GM21360 (cell line): ENCODE measurements around the gene ARG1.

Experiments
- ATAC-seq: cut with Tn5 transposase; IDR thresholded peaks from one replicate; pipeline ENCODE4 v1.9.1; 2021; ENCODE audit warnings: mild to moderate bottlenecking, moderate library complexity; ENCODE audit not compliant: unreplicated experiment

ARG1 gene

GRCh38 chr6:131581523-131581922 is 8.5 kb downstream of the ARG1 start:
- ATAC-seq: no peak

- no peak for ATAC-seq
Measured at GRCh38 chr6:131586543-131586942, 13.5 kb downstream of the ARG1 start.

DNA sequence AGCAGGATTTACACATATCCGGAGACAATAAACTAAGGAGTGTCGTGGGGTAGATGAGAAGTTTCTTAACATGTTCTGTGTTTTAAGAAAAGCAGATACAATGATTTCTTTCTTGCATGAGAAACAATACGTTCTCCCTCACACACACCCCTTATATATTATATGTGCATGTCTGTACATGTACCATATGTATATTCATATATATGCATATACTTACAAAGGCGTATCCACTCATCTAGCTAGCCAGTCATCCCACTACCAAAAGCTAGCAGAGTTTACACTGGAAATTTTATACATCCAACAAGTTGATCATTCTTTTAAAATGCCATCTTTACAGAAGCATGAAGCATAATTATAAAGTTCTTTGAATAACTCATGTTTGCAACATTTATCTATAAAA is 14.9 kb downstream of the ARG1 start:
- ATAC-seq: no peak

DNA sequence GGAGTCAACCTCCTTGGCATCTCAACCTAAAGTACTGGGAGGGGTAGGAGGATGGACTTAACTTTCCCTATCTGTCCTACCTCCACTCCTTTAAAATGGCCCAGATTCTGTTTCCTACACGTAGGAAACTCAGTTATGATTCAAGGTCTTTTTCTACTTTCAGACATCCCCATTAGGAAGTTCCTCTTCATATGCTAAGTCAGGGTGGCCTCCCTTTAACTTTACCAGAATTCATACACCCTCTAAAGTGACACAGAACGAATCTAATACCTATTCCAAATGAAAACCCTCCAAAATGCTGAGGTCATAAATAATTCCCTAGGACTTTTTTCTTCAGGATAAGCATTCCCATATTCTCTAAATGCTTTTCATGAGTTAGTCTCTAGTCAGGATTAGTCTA is 15.6 kb downstream of the ARG1 start:
- no peak for ATAC-seq

DNA sequence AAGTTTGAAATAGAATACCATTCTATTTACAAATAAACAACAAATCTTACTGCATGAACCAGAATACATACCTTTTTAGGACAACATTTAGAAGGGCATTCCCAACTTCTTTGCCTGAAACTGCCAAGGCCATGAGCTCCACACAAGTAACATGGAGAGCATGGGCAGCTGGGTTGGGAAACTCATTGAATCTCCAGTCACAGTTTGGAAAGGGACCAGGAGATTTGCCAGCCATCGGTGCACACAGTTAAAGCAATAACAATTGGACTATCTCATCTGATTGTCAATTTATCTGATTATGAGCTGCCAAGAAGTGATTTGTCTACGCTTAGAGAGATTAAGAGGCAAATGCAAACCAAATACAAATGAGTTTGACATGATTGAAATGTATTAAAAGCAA is 19.9 kb downstream of the ARG1 start:
- no peak for ATAC-seq

DNA sequence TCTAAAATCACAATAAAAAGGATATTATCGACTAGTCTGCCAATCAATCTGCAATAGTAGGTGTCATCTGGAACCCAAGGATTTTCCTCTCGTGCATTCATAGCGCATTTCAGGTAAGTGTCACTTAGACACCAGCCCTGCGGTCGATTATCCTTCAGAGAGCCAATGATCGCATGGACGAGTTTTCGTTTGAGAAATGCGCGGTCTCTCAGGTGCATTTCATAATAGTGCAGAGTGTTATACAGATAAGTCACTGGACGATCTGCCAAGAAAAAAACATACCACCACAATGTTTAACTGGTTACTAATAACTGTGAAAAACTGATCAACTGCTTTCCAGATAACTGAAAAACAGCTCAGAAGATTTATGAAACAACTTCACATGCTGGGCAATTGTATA is 21.0 kb downstream of the ARG1 start:
- no peak for ATAC-seq

DNA sequence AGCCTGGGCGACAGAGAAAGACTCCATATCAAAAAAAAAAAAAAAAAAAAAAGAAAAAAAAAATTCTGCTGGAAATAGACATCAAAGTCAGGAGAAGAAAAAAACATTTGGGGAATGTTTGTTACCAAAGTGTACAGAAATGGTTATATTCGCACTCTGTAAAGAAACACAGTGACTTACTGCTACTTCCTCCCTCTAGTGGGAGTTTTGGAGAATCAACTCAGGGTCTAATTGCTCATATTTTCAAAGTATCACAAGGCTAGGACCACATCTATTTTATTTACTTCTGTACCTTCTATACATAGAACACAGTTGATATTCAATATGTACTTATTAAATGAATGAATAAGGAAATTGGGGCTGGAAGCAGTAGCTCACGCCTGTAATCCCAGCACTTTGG is 24.4 kb downstream of the ARG1 start:
- no peak for ATAC-seq

DNA sequence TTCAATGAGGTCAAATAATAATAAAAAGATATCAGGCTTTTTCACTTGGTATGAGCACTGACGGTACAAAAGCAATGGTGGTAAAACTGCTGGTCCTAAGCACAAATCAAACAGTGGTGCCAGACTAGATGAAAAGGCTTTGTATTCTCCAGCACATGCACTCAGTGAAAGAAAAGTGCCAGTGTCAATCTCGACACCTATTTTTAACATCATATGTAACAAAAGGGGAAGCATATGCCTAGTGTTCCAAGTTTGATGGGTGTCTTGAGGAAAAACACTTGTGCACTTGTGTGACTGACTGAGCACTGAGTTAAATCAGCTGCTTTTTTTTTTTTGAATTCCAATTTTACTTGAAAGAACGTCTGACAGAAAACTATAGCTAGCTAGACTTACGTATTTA is 27.7 kb downstream of the ARG1 start:
- no peak for ATAC-seq

GRCh38 chr6:131602781-131603312 is 29.8 kb downstream of the ARG1 start:
- ATAC-seq: no peak

DNA sequence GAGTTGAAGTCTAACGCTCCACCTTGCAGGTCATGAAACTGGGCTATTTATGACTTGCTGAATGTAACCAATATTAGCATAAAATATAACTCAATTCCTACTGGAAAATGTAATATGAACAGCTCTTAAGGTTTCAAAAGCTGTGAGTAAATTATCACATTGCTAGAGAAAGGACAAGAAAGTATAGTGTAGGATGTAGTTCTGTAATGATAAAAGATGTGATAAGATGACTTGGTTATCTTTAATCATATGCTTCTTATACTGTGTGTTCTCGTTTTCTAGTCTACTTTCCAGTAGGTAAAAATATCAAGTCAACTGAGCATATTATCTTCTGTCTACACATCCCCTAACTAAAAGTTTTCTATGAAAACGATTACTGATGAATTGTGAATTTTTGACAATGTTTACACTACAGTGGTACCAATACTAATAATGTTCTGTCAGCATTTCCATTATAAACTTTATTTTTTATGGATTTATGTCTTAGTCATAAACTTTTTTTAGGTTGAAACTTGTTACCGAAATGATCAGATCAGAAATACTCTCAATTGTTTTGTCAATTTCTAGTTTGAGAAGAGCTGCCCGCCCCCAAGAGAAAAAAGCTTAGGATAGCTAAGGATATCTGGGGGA is 40.4 kb downstream of the ARG1 start:
- ATAC-seq: no peak

- ATAC-seq: no peak
Measured at GRCh38 chr6:131615275-131615674, 42.2 kb downstream of the ARG1 start.

DNA sequence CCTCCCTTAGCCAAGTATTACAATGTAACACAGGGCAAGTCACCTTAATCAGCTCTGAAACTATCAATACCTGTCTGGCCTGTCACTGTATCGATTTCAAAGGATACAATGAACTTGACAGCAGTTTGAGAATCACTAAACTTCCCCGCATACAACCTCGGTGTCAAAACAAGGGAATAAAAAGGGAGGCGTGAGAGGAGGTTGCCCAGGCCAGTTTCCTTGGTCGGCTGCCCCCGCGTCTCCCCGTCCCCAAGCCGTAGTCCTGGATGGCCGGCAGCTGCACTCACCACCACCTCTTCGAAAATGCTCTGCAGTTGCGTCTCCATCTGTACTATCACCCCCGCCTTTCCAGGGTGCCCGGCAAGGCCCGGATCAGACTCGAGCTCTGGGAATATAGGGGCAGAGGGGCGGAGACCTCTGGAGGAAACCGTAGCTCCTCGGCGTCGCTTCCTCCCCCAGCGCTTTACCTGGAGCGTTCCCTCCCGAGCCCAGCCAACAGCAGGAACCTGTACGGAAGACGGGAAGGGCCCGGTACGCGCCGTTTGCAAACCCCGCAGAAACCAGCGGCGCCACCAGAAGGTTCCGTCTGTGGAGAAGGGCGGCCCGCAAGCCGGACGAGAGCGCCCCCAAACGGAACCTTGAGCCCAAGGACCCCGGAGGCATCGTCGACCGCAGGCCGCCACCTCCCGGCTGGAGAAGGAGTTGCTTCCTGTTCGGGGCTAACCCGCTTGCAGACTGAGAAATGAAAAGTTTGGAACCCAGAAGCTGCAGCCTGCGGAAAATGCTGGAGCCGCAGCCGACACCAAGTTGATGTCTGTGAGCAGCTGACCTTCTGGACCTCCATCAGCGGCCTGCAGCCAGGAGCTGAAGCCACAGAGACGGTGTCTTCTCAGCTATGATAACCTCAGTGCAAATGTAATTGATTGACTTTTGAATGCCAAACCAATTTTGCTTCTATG is 55.0 kb downstream of the ARG1 start, which contains the start of gene MED23:
Gene MED23, minus strand, starts transcription at position 519 of the 959 bp plus-strand sequence. Its CDS starts 193 bp downstream, at position 326.
- ATAC-seq: peak; percentile 96

DNA sequence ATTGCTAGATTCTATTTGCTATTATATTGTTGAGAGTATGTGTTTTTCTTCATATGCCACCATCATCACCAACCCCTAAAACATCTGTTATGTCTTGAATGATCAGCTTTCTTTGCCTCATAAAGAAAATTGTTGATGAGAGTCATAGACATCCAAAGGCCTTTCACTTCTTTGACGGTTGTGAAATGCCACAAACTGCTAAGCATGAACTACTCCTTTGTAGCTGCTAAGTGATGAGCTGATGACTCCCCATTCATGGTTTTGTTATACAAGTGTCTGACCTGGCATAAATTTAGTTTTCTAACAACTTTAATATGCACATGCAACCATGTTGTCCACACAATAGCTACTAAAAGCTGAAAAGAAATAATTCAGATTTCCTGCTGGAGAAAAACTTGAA is 55.7 kb downstream of the ARG1 start:
- no peak for ATAC-seq

DNA sequence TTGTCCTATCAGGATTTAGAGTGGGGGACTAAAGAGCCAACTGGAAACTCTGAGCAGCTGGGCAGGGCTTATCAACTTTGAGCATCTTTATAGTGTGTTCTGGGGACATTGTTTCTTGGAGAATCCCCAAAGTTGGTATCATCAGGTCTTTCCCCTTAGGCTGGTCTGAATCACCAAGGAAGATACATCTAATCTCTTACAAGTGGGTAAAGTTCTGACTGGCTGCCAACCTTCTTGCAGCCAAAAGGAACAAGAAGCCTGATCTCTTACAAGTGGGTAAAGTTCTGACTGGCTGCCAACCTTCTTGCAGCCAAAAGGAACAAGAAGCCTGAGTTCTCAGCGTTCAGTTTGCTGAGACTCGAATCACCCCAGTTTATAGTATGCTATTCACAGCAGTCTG is 56.6 kb downstream of the ARG1 start:
- ATAC-seq: no peak

DNA sequence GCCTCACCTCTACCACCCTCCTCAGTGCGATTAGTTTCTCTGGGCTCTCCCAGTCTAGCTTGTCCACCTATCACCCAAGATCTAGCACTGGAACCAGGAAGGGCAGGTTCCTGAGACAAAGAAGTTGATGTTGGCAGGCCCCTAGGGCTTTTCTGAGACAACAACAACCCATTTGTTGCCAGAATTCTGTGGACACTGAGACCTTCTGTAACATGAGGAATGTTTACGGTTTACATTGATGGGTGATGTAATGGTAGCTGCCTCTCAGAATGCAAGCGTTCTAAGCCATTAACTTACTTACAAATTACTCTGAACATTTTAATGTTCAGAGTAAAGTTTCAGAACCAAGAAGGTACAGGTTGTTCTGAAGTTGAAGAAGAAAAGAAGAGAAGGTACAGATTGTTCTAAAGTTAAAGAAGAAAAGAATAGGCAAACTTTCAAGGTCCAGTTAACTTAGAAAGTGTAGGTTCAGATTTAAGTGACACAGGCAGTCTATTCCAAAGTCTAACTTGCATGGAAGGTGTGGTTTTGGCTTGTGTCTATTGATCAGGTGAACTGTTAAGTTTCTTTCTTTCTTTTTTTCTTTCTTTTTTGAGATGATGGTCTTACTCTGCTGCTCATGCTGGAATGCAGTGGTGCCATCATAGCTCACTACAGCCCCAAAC is 58.7 kb downstream of the ARG1 start:
- ATAC-seq: no peak
